ENCODE data around the gene IFNAR1.

- no peak for TF ChIP-seq CTCF (IDR thresholded peaks at IDR 0.05)
- TF ChIP-seq POLR2A (IDR thresholded peaks at IDR 0.05; ENCODE audit: low read length) = no peak
- no peak for TF ChIP-seq MYC (IDR thresholded peaks at IDR 0.05; ENCODE audit: borderline replicate concordance, low read length)
These were observed 81.7 kb downstream of the IFNAR1 start for GRCh38 chr21:33406493-33406892.
